ENCODE results near the gene MAP4K2. TPM values are rescaled to one million over a fixed set of nuclear protein-coding genes. Genes with fewer than 3 reads are reported as not detected.

Gene MAP4K2
- total RNA-seq, 2 experiments from 2014 or later, result 86.6 to 91.2 TPM

DNA sequence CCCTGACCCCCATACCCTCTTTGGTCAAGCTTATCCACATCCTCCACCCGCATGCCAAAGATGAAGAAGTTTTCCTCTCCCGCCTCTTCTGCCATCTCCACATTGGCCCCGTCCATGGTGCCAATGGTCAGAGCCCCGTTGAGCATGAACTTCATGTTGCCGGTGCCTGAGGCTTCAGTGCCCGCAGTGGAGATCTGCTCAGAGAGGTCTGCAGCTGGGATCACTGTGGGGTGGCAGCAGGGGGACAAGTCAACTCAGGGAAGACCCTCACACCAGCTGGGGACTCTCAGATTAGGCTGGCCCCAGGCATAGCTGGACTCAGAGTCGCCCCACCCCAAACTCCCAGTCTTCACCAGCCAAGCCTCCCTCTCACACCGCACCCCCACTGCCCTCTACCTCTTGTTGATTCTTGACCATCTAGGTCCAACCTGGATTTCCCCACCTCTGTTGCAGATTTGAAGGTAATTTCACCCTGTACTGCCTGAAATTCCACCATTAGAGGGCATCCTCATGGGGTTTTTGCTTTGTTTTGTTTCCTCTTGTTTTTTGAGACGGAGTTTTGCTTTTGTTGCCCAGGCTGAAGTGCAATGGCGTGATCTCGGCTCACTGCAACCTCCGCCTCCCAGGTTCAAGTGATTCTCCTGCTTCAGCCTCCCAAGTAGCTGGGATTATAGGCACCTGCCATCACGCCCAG is 52.5 kb downstream of the MAP4K2 start:
- Mint-ChIP-seq H3K9me3 (no peaks in the 10 kb centered on the region), H3K4me3 (no peak overlapping the region), H3K27me3 (no peaks in the 10 kb centered on the region), H3K4me1 (peaks cover 46% of the 10 kb centered on the region), H3K27ac (peak overlapping the region; percentile 83), H3K36me3 (ENCODE audit: low read depth) (peaks cover 27% of the 10 kb centered on the region)
- DNase-seq, result no peak
- CTCF ChIA-PET, result interaction anchor here (1.3 to 1.9 kb wide), 2 partner anchors 10 to 12 kb away, joined by 3 to 5 read pairs; no protein-coding TSS in a partner anchor
- POLR2A ChIA-PET, result no interaction called here

DNA sequence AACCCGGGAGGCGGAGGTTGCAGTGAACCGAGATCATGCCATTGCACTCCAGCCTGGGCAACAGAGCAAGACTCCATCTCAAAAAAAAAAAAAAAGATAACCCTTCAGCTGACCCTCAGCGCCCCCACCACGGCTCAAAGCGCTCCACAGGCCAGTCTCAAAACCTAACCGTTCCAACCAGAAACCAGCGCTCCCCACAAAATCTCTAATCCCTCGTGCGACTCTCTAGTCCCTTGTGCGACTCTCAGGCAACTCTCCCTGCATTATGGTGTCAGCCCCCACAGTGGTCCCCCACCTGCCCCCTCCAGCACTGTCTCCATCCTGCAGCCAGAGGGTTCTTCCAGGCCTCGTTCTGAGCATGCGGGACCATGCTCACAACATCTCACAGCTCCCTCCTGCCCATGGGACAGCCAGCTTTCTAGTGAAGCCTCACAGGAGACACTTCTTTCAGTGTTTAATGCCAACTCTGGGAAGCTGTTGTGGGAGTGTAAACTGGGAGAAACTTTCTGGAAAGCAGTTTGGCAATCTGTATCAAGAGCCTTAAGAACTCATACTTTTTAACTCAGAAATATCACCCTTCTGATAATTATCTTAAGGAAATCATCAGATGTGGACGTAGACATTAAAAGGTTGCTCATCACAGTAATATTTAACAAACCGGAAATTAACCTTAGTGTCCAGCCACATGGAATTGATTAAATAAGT is 54.9 kb downstream of the MAP4K2 start:
- Mint-ChIP-seq H3K27me3 (no peaks in the 10 kb centered on the region), H3K36me3 (ENCODE audit: low read depth) (peaks cover 30% of the 10 kb centered on the region), H3K9me3 (no peaks in the 10 kb centered on the region), H3K4me1 (peaks cover 46% of the 10 kb centered on the region), H3K4me3 (no peak overlapping the region), H3K27ac (peak overlapping the region; percentile 86)
- no peak for DNase-seq
- POLR2A ChIA-PET, result no interaction called here
- CTCF ChIA-PET, result interaction anchor here (0.6 to 2.5 kb wide), 5 partner anchors 10 to 59 kb away, joined by 3 to 9 read pairs (median 4); partner anchors contain the start of gene PYGM

DNA sequence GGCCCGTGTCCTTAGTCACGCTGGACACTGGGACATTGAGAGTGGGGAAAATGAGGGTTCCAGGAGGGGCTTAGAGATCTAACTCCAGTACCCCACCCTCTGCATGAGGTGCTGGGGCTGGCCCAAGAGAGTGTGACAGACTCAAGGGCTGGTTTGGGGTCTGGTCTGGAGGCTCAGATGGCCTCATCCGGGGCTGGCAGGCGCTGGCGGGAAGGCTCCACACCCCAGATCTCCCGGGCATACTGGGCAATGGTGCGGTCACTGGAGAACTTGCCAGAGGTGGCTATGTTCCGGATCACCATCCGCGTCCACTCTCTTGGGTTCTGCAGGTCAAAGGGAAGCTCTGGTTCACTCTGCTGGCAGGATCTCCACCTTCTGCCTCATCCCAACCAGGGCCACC is 56.5 kb downstream of the MAP4K2 start:
- peak overlapping the region; percentile 14 for H3K4me3 Mint-ChIP-seq
- H3K27me3 Mint-ChIP-seq, result no peaks in the 10 kb centered on the region
- ChIA-PET POLR2A (no interaction called here), CTCF (interaction anchor here (1.5 to 2.5 kb wide), 2 partner anchors 13 to 26 kb away, joined by 3 to 9 read pairs; partner anchors contain the start of gene PYGM)
- peaks cover 44% of the 10 kb centered on the region for H3K4me1 Mint-ChIP-seq
- H3K9me3 Mint-ChIP-seq, result no peaks in the 10 kb centered on the region
- peaks cover 24% of the 10 kb centered on the region for H3K36me3 Mint-ChIP-seq (ENCODE audit: low read depth)
- DNase-seq, result no peak
- H3K27ac Mint-ChIP-seq, result peak overlapping the region; percentile 87

DNA sequence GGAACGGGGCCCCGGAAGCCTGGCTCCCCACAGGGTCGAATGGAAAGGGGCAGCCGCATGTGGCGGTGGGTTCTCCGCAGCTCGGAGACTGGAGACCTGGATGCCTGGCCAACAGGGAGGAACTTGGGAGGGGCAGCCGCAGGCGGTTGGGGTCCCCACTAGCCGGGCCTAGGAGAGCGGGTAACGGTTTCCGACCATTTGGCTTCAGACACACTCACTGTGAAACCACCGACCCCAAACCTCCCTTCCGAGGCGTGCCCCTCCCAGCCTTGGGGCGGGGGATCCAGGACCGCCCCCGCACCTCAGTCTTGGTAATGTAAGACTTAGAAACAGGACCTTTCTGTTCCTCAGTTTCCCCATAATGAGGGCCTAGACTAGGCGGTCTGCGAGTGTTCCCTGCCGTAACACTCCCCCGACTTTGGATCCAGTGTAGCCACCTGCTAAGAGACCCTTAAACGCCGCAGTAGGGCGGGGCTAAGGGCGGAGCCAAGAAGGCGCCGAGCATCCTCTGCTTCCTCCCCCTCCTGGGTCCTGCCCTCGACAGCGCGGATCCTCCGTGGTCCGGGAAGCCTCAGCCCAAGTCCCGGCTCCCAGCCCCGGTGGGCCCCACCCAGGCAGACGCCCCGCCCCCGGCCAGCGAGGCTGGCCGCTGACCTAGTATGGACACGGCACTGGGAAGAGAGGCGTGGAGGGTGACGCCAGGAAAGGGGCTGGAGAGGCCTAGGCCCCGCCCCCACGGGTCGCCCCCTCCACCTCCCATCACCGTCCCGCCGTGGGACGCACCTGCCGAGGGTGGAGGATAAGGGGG is 57.3 kb downstream of the MAP4K2 start:
- ChIA-PET CTCF (interaction anchor here (0.9 to 3.8 kb wide), 10 partner anchors 14 to 500 kb away, joined by 3 to 25 read pairs (median 4); partner anchors contain the start of gene PYGM), POLR2A (interaction anchor here (0.6 to 1.1 kb wide), 3 partner anchors 18 to 34 kb away, joined by 3 read pairs; no protein-coding TSS in a partner anchor)
- no peaks in the 10 kb centered on the region for H3K9me3 Mint-ChIP-seq
- H3K27me3 Mint-ChIP-seq, result no peaks in the 10 kb centered on the region
- peaks cover 45% of the 10 kb centered on the region for H3K4me1 Mint-ChIP-seq
- H3K4me3 Mint-ChIP-seq, result peak overlapping the region; percentile 94
- H3K27ac Mint-ChIP-seq, result peak overlapping the region; percentile 98
- peak; percentile 90 for DNase-seq
- peaks cover 26% of the 10 kb centered on the region for H3K36me3 Mint-ChIP-seq (ENCODE audit: low read depth)

DNA sequence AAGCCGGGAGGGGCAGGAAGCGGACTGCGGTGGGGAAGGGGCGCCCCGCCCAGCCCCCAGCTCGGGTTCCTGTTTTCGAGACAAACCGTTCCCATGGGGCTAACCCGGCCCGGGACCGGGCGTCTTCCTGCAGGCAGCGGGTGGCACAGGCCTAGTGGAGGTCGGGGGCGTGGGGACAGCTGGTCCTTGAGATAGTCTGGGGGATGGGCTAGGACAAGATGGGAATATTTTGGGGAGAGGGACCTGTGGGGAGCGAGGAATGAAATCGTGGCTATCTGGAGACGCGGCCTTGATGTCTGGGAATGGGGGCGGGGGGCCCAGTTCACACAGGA is 57.9 kb downstream of the MAP4K2 start:
- ChIA-PET CTCF (interaction anchor here (0.6 to 3.8 kb wide), 9 partner anchors 16 to 1954 kb away, joined by 3 to 25 read pairs (median 4); no protein-coding TSS in a partner anchor), POLR2A (interaction anchor here (0.6 to 1.1 kb wide), 4 partner anchors 18 to 35 kb away, joined by 3 to 6 read pairs (median 3); no protein-coding TSS in a partner anchor)
- DNase-seq, result peak; percentile 94
- Mint-ChIP-seq H3K4me1 (peaks cover 45% of the 10 kb centered on the region), H3K27me3 (no peaks in the 10 kb centered on the region), H3K27ac (peak overlapping the region; percentile 98), H3K4me3 (peak overlapping the region; percentile 94), H3K36me3 (ENCODE audit: low read depth) (peaks cover 27% of the 10 kb centered on the region), H3K9me3 (no peaks in the 10 kb centered on the region)

DNA sequence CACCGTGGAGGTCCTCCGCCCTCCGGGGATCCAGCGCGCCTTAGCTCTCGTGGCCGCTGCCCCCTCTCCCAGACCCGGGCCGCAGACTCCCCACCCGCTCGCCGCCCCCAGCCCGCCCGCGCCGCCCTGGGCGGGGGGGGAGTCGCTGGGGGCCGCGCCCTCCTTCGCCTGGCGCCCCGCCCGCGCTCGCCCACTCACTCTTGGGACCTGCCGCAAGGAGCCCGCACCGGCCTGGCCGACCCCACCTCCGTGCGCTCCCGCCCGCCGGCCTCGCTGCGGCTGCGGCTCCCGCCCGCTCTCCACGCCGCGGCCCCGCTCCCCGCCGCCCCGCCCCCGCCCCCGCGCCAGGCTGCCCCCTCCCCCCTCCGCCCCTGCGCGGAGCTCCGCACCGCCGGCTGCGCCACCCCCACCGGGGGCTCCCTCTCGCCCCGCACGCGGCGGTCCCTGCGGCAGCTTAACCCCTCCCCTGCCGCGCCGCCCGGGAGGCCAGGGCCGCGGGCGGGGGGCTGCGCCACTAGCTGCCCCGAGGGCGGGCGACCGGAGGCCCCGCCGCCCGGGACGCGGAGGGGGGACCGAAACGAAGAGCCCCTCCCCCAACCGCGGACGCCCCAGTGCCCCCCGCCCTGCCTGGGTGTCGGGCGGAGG is 58.3 kb downstream of the MAP4K2 start:
- peak; percentile 56 for DNase-seq
- peaks cover 45% of the 10 kb centered on the region for H3K4me1 Mint-ChIP-seq

DNA sequence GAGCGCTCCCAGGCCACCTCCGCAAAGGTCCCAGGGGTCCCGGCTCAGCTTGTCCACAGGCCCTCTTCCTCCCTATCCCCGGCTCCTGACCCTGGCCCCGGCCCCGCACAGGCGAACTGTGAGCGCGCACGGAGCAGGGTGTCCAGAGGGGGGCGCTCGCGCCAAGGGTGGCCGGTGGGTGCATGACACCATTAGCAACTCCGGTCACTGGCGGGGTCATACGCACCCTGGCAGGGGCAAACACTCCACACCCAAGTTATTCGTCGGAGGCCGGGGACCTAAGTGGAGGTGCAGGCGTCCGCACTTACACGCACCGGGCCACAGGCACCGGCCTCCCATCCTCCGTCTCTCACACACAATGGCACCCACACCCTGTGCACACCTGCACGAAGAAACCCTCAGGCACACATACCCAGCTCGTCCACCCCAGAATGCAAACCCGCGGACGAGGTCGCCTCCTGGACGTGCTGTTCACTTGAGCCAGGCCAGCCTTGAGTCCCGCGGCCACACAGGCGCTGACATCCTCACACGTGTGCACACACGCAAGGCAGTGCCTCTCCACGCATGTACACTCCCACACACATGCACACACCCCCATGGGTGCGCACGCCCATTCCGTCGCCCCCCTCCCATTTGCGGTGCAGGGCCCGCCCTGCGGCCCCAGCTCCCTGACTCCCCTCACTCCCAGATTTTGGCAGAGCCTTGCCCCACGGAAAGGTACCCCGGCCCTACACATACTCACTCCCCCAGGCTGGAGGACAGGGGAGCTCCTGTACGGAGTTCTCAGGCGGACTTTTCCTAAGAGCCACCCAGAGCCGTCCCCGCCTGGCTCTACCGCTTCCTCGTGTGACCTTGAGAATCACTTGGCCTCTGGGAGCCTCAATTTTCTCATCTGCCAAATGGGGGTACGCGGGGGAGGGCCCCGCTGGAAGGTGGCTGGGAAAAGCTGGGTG is 59.1 kb downstream of the MAP4K2 start, which contains the start of gene RASGRP2:
TSS of gene RASGRP2 (minus strand) at position 552 of the 953 bp plus-strand sequence. CDS start 1,276 bp downstream, outside the sequence.
- Mint-ChIP-seq H3K27me3 (no peaks in the 10 kb centered on the region), H3K27ac (peak within 1 kb of the TSS; percentile 95), H3K36me3 (ENCODE audit: low read depth) (peaks cover 36% of the 10 kb centered on the region), H3K9me3 (no peaks in the 10 kb centered on the region), H3K4me3 (peak within 1 kb of the TSS; percentile 92), H3K4me1 (peaks cover 45% of the 10 kb centered on the region)
- CTCF ChIA-PET, result interaction anchor here (0.5 to 3.8 kb wide), 27 partner anchors 8 to 809 kb away, joined by 3 to 25 read pairs (median 4); partner anchors contain the start of genes PYGM and SF1
- peak; percentile 91 for DNase-seq
- POLR2A ChIA-PET, result interaction anchor here (0.8 to 1.1 kb wide), 3 partner anchors 33 to 36 kb away, joined by 3 to 6 read pairs (median 4); partner anchors contain the start of gene SF1

More for the DNA sequence above, 58.3 kb downstream of the MAP4K2 start:
- H3K9me3 Mint-ChIP-seq, result no peaks in the 10 kb centered on the region
- POLR2A ChIA-PET, result interaction anchor here (0.6 to 1.1 kb wide), 5 partner anchors 19 to 35 kb away, joined by 3 to 6 read pairs (median 3); partner anchors contain the start of gene SF1
- CTCF ChIA-PET, result interaction anchor here (0.5 to 3.8 kb wide), 18 partner anchors 10 to 1954 kb away, joined by 3 to 25 read pairs (median 4); partner anchors contain the start of gene PYGM
- H3K4me3 Mint-ChIP-seq, result peak overlapping the region; percentile 94
- H3K36me3 Mint-ChIP-seq (ENCODE audit: low read depth), result peaks cover 28% of the 10 kb centered on the region
- H3K27ac Mint-ChIP-seq, result peak overlapping the region; percentile 98
- H3K27me3 Mint-ChIP-seq, result no peaks in the 10 kb centered on the region

DNA sequence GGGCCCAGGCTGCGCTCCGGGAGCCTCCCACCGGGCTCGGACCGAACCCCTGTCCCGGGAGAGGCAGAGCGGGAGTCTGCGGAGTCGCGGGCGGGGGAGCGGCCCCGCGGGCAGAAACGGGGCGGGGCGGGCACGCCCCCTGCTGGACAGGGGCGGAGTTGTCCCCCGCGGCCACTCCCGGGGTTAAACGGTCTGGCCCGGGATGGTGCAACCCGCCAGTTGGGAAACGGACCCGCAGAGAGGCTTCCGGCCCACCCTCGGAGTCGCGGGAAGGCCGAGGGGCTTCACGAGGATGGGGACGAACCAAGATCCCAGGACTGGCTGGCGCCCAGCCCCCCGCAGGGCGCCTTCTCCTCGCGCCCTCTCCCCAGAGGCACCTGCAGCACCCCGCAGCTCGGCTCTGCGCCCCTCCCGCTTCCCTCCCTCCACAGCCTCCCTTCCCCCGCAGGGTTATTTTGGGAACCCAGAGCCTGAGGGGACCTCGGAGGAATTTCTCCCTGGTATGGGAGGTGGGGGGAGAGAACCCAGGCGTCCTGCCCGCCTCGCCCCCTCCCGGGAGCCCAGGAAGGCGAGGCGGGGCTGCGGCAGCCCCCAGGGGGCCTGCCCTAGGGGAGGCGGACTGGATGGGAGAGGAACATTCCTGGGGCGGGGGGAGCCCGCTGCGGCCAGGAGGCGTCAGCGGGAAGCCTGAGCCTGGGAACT is 60.0 kb downstream of the MAP4K2 start:
- CTCF ChIA-PET, result interaction anchor here (0.6 to 3.8 kb wide), 13 partner anchors 9 to 401 kb away, joined by 3 to 25 read pairs (median 5); partner anchors contain the start of genes MAJIN and SF1
- Mint-ChIP-seq H3K4me1 (peaks cover 39% of the 10 kb centered on the region), H3K27me3 (no peaks in the 10 kb centered on the region), H3K27ac (no peak overlapping the region), H3K9me3 (no peaks in the 10 kb centered on the region), H3K36me3 (ENCODE audit: low read depth) (peaks cover 34% of the 10 kb centered on the region), H3K4me3 (peak overlapping the region; percentile 92)
- POLR2A ChIA-PET, result no interaction called here
- peak; percentile 69 for DNase-seq

DNA sequence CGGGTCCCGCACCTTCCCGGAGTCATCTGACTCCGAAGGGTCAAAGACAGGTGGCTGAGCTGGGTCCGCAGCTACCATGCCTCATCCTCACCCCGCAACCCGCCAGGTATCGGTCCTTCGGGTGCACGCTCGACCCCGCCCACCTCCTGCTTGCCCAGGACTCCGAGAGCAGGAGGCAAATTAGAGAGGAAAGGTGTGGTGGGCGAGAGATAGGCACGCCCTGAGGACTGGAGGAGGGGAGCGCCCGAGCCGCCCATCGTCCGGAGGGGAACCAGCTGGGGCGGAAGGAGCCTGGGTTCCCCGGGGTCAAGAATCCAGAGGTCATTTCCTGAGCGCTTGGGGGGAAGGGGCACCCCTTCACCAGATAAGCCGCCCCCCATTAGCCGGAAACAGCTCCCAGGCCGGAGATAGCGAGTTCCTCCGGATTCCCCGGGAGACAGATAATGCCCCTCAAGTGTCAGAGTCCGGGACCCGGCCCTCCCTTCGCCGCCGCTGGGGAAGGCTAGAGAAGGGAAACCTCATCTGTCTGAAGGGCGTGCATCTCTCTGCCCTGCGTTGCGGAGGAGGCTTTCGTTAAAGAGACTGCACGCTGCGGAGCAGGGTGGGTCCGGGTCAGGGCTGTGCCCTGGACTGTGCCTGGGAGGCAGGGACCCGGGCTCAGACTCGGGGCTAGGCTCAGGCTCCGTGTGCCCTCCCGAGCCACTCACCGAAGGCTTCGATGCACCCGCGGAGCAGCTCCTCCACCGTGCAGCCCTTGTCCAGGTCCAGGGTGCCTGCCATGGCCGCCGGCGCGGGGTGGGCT is 60.7 kb downstream of the MAP4K2 start:
- POLR2A ChIA-PET, result no interaction called here
- Mint-ChIP-seq H3K9me3 (no peaks in the 10 kb centered on the region), H3K36me3 (ENCODE audit: low read depth) (peaks cover 37% of the 10 kb centered on the region), H3K4me1 (peaks cover 33% of the 10 kb centered on the region), H3K4me3 (peak overlapping the region; percentile 71), H3K27me3 (no peaks in the 10 kb centered on the region), H3K27ac (peak overlapping the region; percentile 54)
- peak; percentile 36 for DNase-seq
- CTCF ChIA-PET, result interaction anchor here (0.9 to 3.8 kb wide), 11 partner anchors 8 to 230 kb away, joined by 3 to 25 read pairs (median 5); partner anchors contain the start of genes MAJIN and SF1

All from activated CD4-positive, alpha-beta T cell treated with anti-CD3 and anti-CD28 coated beads, Interleukin-2, amount 10 ng/mL, durations not matched to agents 7 days and 5 days (primary cell).